ENCODE results near the gene ALG3.

- no peak for TF ChIP-seq EZH2phosphoT487 (IDR thresholded peaks at IDR 0.05; ENCODE audit: unreplicated experiment)
- no peak for TF ChIP-seq POLR2AphosphoS5 (IDR thresholded peaks at IDR 0.05; ENCODE audit: low read depth)
- no peak for TF ChIP-seq CTCF (conservative IDR thresholded peaks at IDR 0.05; ENCODE audit: low read depth in 2 of 2)
- no peak for TF ChIP-seq EZH2 (IDR thresholded peaks at IDR 0.05; ENCODE audit: low read depth, unreplicated experiment)
Measured at GRCh38 chr3:184240384-184241140, 8.2 kb downstream of the ALG3 start.

All from GM23338 (cell line).